ENCODE measurements around the gene WASHC2C.
"Not testable (repeated sequence)": the region's sequence is repeated elsewhere in the genome, so short reads cannot be mapped to it uniquely, and the experiment has no call there.

GRCh38 chr10:45756065-45756464, 29.0 kb downstream of the WASHC2C start:
- not testable (repeated sequence) for TF ChIP-seq POLR2A (IDR thresholded peaks at IDR 0.05; ENCODE audit: low read depth, low read length); POLR2AphosphoS5 (IDR thresholded peaks at IDR 0.05; ENCODE audit: low read depth, low read length); TAF1 (IDR thresholded peaks at IDR 0.05; ENCODE audit: borderline replicate concordance, low read depth, low read length)

All from GM12892 (cell line).